Nephron (organoid): ENCODE results near the gene DSCAML1.

ENCODE experiments used
- H3K27ac Mint-ChIP-seq, 3 experiments: 2 replicates each; pipeline ENCODE4 v1.8.0; 2020; ENCODE audit warnings: mixed read lengths in 3 of 3, mild to moderate bottlenecking in 2 of 3, moderate library complexity in 1 of 3
- H3K27me3 Mint-ChIP-seq: 2 replicates; pipeline ENCODE4 v1.8.0; 2021; ENCODE audit warnings: low read depth, mild to moderate bottlenecking, moderate library complexity, mixed read lengths
- H3K36me3 Mint-ChIP-seq: 2 replicates; pipeline ENCODE4 v1.8.0; 2020; ENCODE audit warnings: low read depth, mixed read lengths
- H3K4me1 Mint-ChIP-seq: 2 replicates; pipeline ENCODE4 v1.8.0; 2020; ENCODE audit warnings: mixed read lengths
- H3K4me3 Mint-ChIP-seq, 3 experiments: 2 replicates each; pipeline ENCODE4 v1.8.0; 2020; ENCODE audit warnings: mild to moderate bottlenecking in 3 of 3, mixed read lengths in 3 of 3, moderate library complexity in 2 of 3
- H3K9me3 Mint-ChIP-seq: 2 replicates; pipeline ENCODE4 v1.8.0; 2020; ENCODE audit warnings: mixed read lengths
- TF ChIP-seq, protein P1 (sequence below), 3 experiments: fragments of 200-600 bp; sonication (generic); IDR thresholded peaks; one replicate each; pipeline ENCODE4 v1.5.0; 2021; ENCODE audit warnings: antibody characterized with exemption in 3 of 3; ENCODE audit not compliant: unreplicated experiment in 3 of 3

DSCAML1 gene

GRCh38 chr11:117515892-117516787, 280.9 kb downstream of the DSCAML1 start:
- Mint-ChIP-seq H3K27ac (peak overlapping the region; percentile 49 to 77 (median 73)), H3K4me3 (no peak overlapping the region), H3K9me3 (no peaks in the 10 kb centered on the region), H3K36me3 (no peaks in the 10 kb centered on the region), H3K27me3 (peaks cover 26% of the 10 kb centered on the region), H3K4me1 (peaks cover 40% of the 10 kb centered on the region)
- TF ChIP-seq, protein P1, sequence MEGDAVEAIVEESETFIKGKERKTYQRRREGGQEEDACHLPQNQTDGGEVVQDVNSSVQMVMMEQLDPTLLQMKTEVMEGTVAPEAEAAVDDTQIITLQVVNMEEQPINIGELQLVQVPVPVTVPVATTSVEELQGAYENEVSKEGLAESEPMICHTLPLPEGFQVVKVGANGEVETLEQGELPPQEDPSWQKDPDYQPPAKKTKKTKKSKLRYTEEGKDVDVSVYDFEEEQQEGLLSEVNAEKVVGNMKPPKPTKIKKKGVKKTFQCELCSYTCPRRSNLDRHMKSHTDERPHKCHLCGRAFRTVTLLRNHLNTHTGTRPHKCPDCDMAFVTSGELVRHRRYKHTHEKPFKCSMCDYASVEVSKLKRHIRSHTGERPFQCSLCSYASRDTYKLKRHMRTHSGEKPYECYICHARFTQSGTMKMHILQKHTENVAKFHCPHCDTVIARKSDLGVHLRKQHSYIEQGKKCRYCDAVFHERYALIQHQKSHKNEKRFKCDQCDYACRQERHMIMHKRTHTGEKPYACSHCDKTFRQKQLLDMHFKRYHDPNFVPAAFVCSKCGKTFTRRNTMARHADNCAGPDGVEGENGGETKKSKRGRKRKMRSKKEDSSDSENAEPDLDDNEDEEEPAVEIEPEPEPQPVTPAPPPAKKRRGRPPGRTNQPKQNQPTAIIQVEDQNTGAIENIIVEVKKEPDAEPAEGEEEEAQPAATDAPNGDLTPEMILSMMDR (IDR thresholded peaks at IDR 0.05; ENCODE audit: unreplicated experiment in 3 of 3), result no peak

DNA sequence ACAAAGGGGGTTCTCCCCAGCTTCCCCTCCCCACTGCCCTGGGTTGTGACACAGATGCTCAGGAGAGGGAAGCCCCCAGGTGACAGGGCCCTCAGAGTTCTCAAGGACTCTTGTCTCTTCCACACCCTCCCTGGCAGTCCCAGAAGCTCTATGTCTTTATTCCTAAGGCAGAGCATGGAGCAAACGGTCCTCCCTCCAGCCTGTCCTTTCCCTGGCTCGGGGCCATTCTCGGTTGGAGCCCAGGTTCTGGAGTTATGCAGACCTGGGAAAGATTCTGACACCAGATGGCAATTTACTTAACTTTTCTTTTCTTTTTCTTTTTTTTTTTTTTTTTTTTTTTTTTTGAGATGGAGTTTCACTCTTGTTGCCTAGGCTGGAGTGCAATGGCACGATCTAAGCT, 282.8 kb downstream of the DSCAML1 start:
- Mint-ChIP-seq H3K4me3 (no peak overlapping the region), H3K36me3 (no peaks in the 10 kb centered on the region), H3K9me3 (no peaks in the 10 kb centered on the region), H3K27me3 (peaks cover 16% of the 10 kb centered on the region), H3K4me1 (peaks cover 32% of the 10 kb centered on the region), H3K27ac (peak overlapping the region in 2 of 3 experiments; percentile 65 to 81)
- TF ChIP-seq, protein P1 (IDR thresholded peaks at IDR 0.05; ENCODE audit: unreplicated experiment in 3 of 3), result no peak

DNA sequence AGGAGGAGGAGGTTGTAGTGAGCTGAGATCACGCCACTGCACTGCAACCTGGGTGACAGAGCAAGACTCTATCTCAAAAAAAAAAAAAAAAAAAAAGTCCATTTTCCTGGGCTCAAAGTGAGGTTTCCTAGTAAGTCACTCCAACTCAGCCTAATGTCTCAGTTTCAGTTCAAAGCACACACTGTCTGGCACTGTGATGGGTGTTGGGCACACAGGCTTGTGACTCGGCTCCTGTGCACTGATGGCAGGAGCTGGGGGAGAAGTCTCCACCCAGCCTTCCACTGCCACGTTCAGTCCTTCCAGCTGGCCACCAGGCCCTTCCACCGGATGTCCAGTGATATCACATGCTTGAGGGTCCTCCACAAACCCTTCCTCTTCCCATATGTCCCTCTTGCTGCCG, 283.4 kb downstream of the DSCAML1 start:
- no peaks in the 10 kb centered on the region for H3K36me3 Mint-ChIP-seq
- TF ChIP-seq, protein P1 (IDR thresholded peaks at IDR 0.05; ENCODE audit: unreplicated experiment in 3 of 3), result no peak
- H3K4me3 Mint-ChIP-seq, result no peak overlapping the region
- H3K27me3 Mint-ChIP-seq, result peaks cover 20% of the 10 kb centered on the region
- no peaks in the 10 kb centered on the region for H3K9me3 Mint-ChIP-seq
- H3K4me1 Mint-ChIP-seq, result peaks cover 32% of the 10 kb centered on the region
- H3K27ac Mint-ChIP-seq, result peak overlapping the region in 2 of 3 experiments; percentile 65 to 81

GRCh38 chr11:117511931-117512539, 285.0 kb downstream of the DSCAML1 start:
- peak overlapping the region; percentile 83 to 91 (median 88) for H3K27ac Mint-ChIP-seq
- no peaks in the 10 kb centered on the region for H3K36me3 Mint-ChIP-seq
- TF ChIP-seq, protein P1 (IDR thresholded peaks at IDR 0.05; ENCODE audit: unreplicated experiment in 3 of 3), result no peak
- H3K9me3 Mint-ChIP-seq, result no peaks in the 10 kb centered on the region
- H3K27me3 Mint-ChIP-seq, result peaks cover 21% of the 10 kb centered on the region
- H3K4me3 Mint-ChIP-seq, result peak overlapping the region in 2 of 3 experiments; percentile 31 to 55
- peaks cover 26% of the 10 kb centered on the region for H3K4me1 Mint-ChIP-seq

DNA sequence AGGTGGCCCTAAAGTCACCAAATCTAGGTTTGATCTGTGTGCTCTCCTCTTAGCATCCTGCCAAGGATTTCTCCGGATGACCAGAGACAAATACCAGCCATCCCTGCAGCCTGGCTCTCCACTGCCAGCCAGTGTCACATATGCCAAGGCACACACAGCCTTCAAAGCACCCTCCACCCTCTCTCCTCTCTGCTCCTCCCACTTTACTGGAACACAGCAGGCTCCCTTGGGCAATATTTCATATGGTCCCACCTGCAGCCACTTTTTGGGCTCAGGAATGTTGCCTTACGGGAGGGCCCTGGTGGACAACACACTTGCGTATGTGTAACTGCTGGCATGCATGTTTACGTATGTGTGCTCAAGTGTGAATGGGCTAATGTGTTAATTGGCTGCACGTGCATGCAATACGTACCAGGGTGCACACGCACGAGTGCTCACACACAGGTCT, 285.5 kb downstream of the DSCAML1 start:
- Mint-ChIP-seq H3K27ac (peak overlapping the region; percentile 83 to 91 (median 88)), H3K4me3 (peak overlapping the region in 2 of 3 experiments; percentile 31 to 55), H3K36me3 (no peaks in the 10 kb centered on the region), H3K27me3 (peaks cover 20% of the 10 kb centered on the region), H3K4me1 (peaks cover 24% of the 10 kb centered on the region), H3K9me3 (no peaks in the 10 kb centered on the region)
- TF ChIP-seq, protein P1 (IDR thresholded peaks at IDR 0.05; ENCODE audit: unreplicated experiment in 3 of 3), result no peak
